ENCODE results near the gene GLI3.

The GLI3 gene

DNA sequence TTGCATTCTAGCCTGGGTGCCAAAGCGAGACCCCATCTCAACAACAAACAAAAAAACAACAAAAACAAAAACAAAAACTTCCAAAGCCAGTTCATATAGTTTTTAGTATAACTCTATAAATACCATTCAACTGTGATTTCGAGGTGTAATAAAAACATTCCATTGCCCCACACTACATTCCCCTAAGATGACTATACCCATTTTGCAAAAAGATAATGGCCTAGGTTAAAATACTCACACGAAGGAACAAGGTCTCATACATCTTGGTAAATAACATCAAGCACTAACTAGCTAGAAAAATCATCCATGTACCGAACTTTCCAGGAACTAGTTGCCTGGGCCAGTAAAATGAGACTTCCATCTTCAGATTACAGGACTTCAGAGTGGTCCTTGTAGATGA lies 55.4 kb downstream of the GLI3 start:
- ATAC-seq (no peak), DNase-seq (ENCODE audit: low spot score in 2 of 2) (no peak)
- no peaks in the 10 kb centered on the region for H3K4me1 Mint-ChIP-seq
- H3K4me3 Mint-ChIP-seq: no peak overlapping the region
- H3K36me3 Mint-ChIP-seq: no peaks in the 10 kb centered on the region
- peaks cover 11% of the 10 kb centered on the region for H3K9me3 Mint-ChIP-seq
- no peak overlapping the region for H3K27ac Mint-ChIP-seq

- Mint-ChIP-seq H3K9me3 (peaks cover 7% of the 10 kb centered on the region), H3K4me3 (no peak overlapping the region), H3K27ac (no peak overlapping the region), H3K36me3 (no peaks in the 10 kb centered on the region), H3K4me1 (no peaks in the 10 kb centered on the region)
- DNase-seq (ENCODE audit: low spot score in 2 of 2) (no peak), ATAC-seq (no peak)
Observed at GRCh38 chr7:42180806-42181205, 56.2 kb downstream of the GLI3 start.

DNA sequence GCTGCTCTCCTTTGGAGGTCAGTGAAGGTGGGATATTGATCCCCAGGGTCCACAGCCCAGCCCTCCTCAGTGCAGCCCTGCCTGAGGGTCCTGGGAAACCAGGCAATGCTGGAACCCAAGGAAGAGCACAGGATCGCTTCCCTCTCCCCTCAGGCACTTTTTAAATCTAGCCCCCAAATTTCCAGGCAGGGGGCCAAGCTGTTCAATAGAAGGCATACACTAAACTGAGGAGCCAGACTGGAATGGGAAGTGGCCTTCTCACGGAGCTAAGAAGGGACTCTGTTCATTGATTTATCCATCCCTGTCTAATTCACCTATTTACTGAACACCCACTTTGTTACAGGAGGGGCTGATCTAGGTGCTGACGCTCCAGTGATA lies 60.3 kb downstream of the GLI3 start:
- no peak overlapping the region for H3K4me3 Mint-ChIP-seq
- H3K27ac Mint-ChIP-seq: no peak overlapping the region
- peaks cover 5% of the 10 kb centered on the region for H3K9me3 Mint-ChIP-seq
- ATAC-seq (no peak), DNase-seq (ENCODE audit: low spot score in 2 of 2) (no peak)
- no peaks in the 10 kb centered on the region for H3K4me1 Mint-ChIP-seq
- H3K36me3 Mint-ChIP-seq: no peaks in the 10 kb centered on the region

DNA sequence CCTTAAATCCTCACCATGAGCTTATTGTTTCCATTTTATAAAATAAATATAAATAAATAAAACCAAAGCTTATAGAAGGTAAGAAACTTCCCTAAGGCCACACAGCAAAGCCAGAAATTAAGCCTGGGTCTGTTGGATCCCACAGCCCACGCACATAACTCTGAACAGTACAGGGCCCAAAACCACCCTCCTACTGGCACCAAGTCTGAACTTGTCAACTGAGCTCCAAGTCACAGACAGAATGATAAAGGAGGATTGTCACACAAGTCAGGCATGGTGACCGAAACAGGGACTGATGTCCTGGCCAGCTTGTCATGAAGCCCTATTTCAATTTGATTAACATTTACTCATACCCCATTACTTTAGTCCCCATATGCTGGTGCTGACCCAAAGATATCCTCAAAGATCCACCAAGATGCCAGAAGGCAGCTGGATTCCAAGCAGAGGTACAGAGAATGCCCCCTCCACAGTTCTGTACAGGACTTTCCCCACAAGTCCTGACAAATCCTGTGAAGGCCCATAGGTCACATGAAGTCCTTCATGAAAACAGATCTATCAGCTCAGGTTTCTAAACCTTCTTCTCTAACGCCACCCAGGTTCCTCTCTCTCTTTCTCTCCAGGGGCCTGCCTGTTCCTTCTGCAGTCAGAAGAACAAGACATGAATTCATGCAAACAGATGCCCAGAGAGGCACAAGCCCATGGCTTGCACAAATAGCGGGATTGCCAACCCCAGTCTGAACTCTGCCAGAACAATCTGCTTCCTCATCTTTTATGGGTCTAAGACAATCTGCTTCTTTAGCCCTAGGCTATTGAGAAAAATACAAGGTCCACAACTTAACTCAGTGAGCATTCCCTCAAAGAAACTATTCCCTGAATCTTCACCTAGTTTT lies 60.9 kb downstream of the GLI3 start:
- no peaks in the 10 kb centered on the region for H3K4me1 Mint-ChIP-seq
- no peak overlapping the region for H3K27ac Mint-ChIP-seq
- ATAC-seq (no peak), DNase-seq (ENCODE audit: low spot score in 2 of 2) (no peak)
- H3K36me3 Mint-ChIP-seq: no peaks in the 10 kb centered on the region
- no peak overlapping the region for H3K4me3 Mint-ChIP-seq
- peaks cover 5% of the 10 kb centered on the region for H3K9me3 Mint-ChIP-seq

- ATAC-seq (no peak), DNase-seq (ENCODE audit: low spot score in 2 of 2) (no peak)
- Mint-ChIP-seq H3K4me1 (no peaks in the 10 kb centered on the region), H3K27ac (no peak overlapping the region), H3K9me3 (peaks cover 5% of the 10 kb centered on the region), H3K4me3 (no peak overlapping the region), H3K36me3 (no peaks in the 10 kb centered on the region)
Observed at GRCh38 chr7:42174391-42174912, 62.6 kb downstream of the GLI3 start.

DNA sequence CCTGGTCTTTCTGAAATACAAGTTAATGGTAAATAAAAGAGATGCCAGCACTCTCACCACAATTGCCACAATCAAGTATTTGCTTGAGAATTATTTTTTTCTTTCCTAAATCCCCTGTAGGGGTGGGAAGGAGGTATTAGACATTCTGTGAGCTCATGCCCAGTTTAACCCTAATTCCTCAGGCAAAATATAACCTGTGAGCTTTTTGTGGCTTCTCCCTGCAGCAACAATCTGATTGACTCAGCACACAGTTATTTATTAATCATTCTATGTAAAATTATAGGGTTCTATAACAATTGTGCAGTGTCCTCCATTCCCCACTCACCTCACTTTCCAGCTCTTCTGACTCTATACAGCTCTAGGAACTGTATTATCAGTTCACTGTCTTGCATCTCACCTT lies 66.3 kb downstream of the GLI3 start:
- H3K27ac Mint-ChIP-seq: no peak overlapping the region
- ATAC-seq (no peak), DNase-seq (ENCODE audit: low spot score in 2 of 2) (no peak)
- H3K36me3 Mint-ChIP-seq: no peaks in the 10 kb centered on the region
- H3K9me3 Mint-ChIP-seq: no peaks in the 10 kb centered on the region
- H3K4me1 Mint-ChIP-seq: no peaks in the 10 kb centered on the region
- no peak overlapping the region for H3K4me3 Mint-ChIP-seq

DNA sequence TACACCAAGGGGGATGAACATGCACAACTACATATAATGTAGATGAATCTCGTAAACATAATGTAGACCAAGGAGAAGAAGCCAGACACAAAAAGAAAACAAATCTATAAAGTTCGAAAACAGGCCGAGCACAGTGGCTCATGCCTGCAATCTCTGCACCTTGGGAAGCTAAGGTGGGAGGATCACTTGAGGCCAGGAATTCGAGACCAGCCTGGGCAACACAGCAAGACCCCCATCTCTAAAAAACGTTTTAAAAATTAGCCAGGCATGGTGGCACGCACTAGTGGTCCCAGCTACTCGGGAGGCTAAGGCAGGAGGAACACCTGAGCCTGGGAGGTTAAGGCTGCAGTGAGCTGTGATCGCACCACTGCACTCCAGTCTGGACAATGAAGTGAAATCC lies 68.5 kb downstream of the GLI3 start:
- Mint-ChIP-seq H3K36me3 (no peaks in the 10 kb centered on the region), H3K4me1 (no peaks in the 10 kb centered on the region), H3K9me3 (no peaks in the 10 kb centered on the region), H3K4me3 (no peak overlapping the region), H3K27ac (no peak overlapping the region)
- DNase-seq (ENCODE audit: low spot score in 2 of 2) (no peak), ATAC-seq (no peak)

DNA sequence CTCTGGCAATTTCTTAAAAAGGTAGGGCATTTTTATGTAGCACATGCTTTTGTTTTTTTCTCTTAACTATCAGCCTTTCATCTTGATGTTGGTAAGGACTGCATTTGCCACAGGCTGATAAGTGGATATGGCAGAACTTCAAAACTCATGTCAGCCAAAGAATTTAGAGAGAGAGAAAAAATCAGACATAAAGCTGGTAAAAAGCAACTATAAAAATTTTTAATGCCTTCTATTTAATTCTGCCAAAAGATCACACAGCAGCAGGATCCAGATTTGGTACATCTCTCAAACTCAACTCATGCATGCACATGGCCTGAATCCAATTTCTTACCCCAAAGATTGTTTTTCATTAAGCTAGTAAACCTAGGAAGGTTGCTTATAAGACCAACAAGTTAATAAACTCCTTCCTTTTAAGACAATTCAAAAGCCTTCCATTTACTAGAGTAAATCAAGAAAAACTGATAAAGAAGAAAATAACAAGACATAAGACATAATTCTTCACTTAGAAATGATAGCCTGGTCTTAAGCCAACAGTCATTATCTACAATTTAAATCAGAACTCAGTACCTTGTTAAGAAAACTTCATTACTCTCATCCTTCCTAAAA lies 69.3 kb downstream of the GLI3 start:
- no peak for ATAC-seq
- no peak overlapping the region for H3K27ac Mint-ChIP-seq
- DNase-seq (ENCODE audit: low spot score in 2 of 2): no peak
- no peaks in the 10 kb centered on the region for H3K36me3 Mint-ChIP-seq
- H3K4me3 Mint-ChIP-seq: no peak overlapping the region
- peaks cover 3% of the 10 kb centered on the region for H3K9me3 Mint-ChIP-seq
- no peaks in the 10 kb centered on the region for H3K4me1 Mint-ChIP-seq

DNA sequence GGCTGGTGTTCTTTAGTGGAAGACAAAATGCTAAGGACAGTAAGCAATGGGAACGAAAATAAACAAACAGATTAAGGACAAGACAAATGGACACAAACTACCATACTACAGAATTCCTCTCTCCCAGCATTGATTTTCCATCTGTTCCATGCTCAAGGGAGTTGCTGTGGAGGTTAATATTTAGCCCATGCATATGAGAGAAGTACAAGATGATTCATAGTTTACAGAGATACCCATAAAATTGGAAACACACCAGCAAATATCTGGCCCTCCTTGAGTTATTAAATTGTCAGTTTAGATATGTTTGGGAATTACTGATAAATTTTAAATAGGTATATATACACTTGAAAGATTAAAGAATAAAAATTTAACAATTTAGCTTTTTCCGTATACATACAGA lies 69.8 kb downstream of the GLI3 start:
- DNase-seq (ENCODE audit: low spot score in 2 of 2) (no peak), ATAC-seq (no peak)
- peaks cover 3% of the 10 kb centered on the region for H3K9me3 Mint-ChIP-seq
- no peak overlapping the region for H3K27ac Mint-ChIP-seq
- no peak overlapping the region for H3K4me3 Mint-ChIP-seq
- no peaks in the 10 kb centered on the region for H3K4me1 Mint-ChIP-seq
- no peaks in the 10 kb centered on the region for H3K36me3 Mint-ChIP-seq

GRCh38 chr7:42164881-42165428 lies 72.1 kb downstream of the GLI3 start:
- H3K4me1 Mint-ChIP-seq: no peaks in the 10 kb centered on the region
- no peak overlapping the region for H3K27ac Mint-ChIP-seq
- peaks cover 3% of the 10 kb centered on the region for H3K9me3 Mint-ChIP-seq
- DNase-seq (ENCODE audit: low spot score in 2 of 2) (no peak), ATAC-seq (no peak)
- no peak overlapping the region for H3K4me3 Mint-ChIP-seq
- no peaks in the 10 kb centered on the region for H3K36me3 Mint-ChIP-seq

GRCh38 chr7:42162560-42163325 lies 74.3 kb downstream of the GLI3 start:
- H3K36me3 Mint-ChIP-seq: no peaks in the 10 kb centered on the region
- H3K27ac Mint-ChIP-seq: no peak overlapping the region
- peaks cover 3% of the 10 kb centered on the region for H3K9me3 Mint-ChIP-seq
- no peaks in the 10 kb centered on the region for H3K4me1 Mint-ChIP-seq
- DNase-seq (ENCODE audit: low spot score in 2 of 2): no peak
- no peak for ATAC-seq
- H3K4me3 Mint-ChIP-seq: no peak overlapping the region

DNA sequence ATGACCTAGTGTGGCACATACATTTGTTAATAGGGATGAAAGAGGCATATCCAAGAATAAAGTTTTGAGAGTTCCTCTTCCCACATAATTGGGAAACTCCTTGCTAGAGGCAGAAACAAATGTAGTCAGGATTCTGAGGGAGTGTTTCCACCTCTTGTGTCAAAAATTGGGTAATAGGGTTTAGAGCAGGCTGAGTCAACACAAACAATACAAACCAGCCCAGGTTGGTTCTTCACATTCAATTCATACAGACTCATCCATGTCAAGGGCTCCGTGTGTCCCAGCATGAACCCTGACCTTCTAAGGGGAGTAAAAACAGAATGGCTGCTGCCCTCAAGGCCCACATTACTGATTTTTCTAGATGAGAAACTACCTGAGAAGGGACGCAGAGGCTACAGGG lies 75.3 kb downstream of the GLI3 start:
- no peaks in the 10 kb centered on the region for H3K36me3 Mint-ChIP-seq

GRCh38 chr7:42161110-42161509 lies 75.9 kb downstream of the GLI3 start:
- DNase-seq (ENCODE audit: low spot score in 2 of 2): no peak

More for the DNA sequence above, 75.3 kb downstream of the GLI3 start:
- H3K9me3 Mint-ChIP-seq: peaks cover 3% of the 10 kb centered on the region
- ATAC-seq (no peak), DNase-seq (ENCODE audit: low spot score in 2 of 2) (no peak)
- H3K27ac Mint-ChIP-seq: no peak overlapping the region
- no peaks in the 10 kb centered on the region for H3K4me1 Mint-ChIP-seq
- no peak overlapping the region for H3K4me3 Mint-ChIP-seq

DNA sequence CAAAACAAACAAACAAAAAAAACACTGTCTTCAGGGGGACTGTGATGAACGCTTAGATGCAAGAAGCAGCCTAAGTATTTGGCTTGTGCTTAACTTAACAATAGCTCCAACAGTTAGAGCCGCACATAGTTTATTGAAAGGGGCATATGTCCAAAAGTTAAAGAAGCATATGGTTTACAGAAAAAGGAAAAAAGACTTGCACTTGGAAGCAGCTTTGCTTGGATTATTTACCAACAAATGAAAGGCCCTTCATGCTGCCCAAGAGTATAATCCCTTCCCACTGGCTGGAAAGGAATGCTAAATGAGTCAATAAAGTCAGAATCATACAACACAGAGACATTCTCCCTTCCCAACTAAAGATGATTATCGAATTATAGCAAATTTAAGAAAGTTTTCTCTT lies 77.9 kb downstream of the GLI3 start:
- Mint-ChIP-seq H3K4me1 (no peaks in the 10 kb centered on the region), H3K9me3 (peaks cover 3% of the 10 kb centered on the region), H3K36me3 (no peaks in the 10 kb centered on the region), H3K27ac (no peak overlapping the region), H3K4me3 (no peak overlapping the region)
- ATAC-seq (no peak), DNase-seq (ENCODE audit: low spot score in 2 of 2) (no peak)

More at GRCh38 chr7:42161110-42161509, 75.9 kb downstream of the GLI3 start:
- no peaks in the 10 kb centered on the region for H3K4me1 Mint-ChIP-seq
- ATAC-seq: no peak
- no peak overlapping the region for H3K4me3 Mint-ChIP-seq
- no peak overlapping the region for H3K27ac Mint-ChIP-seq
- no peaks in the 10 kb centered on the region for H3K36me3 Mint-ChIP-seq
- H3K9me3 Mint-ChIP-seq: peaks cover 3% of the 10 kb centered on the region

DNA sequence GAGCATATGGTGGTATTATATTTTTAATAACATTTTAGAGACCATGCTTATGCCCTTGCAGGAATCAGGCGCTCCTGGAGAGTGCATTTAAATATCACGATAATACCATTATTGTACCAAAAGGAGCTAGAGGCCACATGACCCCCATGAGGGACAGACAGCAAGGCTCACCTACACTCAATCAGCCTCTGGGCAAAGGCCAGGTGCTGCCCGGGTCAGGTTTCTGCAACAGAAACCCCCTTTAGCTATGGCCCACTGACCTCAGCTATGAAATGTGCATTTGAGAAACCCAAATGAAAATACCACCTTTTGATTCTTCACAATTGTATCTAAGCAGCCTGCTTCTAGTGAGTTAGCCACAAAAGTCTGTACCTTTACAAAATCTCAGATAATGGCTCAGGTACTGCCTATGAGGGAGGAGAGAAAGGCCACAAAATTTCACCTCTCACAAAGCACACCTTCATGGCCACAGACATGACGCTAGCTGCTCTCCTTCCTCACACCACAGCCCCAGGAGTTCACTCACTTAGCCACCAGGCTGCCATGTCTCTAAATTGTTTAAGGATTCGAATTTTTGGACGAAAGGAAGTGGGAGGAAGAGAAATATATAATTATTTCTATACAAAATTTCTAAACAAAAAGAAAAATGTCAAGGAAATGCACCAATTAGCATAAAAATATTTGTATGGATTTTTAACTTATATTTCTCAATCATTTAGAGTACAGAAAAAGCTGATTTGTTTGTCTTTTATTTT lies 79.9 kb downstream of the GLI3 start:
- Mint-ChIP-seq H3K36me3 (no peaks in the 10 kb centered on the region), H3K4me1 (no peaks in the 10 kb centered on the region), H3K9me3 (no peaks in the 10 kb centered on the region), H3K27ac (no peak overlapping the region), H3K4me3 (no peak overlapping the region)
- DNase-seq (ENCODE audit: low spot score in 2 of 2): no peak
- no peak for ATAC-seq
